GM10266 (cell line): ENCODE data around the gene TOM1L1.
"Not testable (repeated sequence)": the region's sequence is repeated elsewhere in the genome, so short reads cannot be mapped to it uniquely, and the experiment has no call there.

Experiments used
- DNase-seq: peaks from one replicate; pipeline ENCODE4 v3.0.0; 2012; ENCODE audit errors: extremely low spot score
- TF ChIP-seq, protein P1 (sequence below): IDR thresholded peaks from 2 replicates; pipeline ENCODE4 v1.5.1; 2012; ENCODE audit warnings: mild to moderate bottlenecking, low read depth; ENCODE audit not compliant: control insufficient read depth, insufficient read depth; ENCODE audit errors: missing control alignments

TOM1L1 gene

DNA sequence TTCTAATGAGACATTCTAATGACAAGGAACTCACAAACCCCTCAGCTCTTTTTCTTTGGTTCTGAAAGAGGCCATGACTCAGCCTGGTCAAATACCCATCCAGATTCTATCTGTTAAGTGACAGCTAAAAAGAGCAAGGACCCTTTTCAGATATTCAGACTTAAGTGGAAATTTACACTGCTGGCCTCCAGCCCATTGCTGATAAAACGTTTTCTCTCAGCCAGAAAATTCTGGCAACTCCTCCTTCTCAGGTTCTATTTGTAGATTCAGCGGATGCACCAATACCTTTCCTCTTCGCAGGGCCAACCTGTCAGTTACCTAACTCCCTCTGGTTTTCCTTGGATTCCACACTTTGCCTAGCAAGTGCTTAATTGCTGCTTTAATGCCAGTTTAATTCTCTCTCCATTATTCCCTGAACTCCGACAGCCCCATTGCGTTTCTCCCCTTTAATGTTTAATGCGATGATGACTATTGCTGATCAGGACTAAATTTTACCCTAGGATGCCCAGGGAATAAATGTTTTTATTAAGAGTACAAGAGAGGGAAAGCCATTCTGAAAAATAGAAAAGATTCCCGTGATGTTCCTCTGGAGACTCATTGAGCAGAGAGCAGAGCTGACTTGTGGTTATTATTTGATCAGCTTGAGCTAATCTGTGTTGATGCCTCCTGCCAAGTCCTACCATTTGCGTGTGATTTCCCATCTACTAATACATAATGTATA lies 35.9 kb upstream of the TOM1L1 start:
- TF ChIP-seq, protein P1, sequence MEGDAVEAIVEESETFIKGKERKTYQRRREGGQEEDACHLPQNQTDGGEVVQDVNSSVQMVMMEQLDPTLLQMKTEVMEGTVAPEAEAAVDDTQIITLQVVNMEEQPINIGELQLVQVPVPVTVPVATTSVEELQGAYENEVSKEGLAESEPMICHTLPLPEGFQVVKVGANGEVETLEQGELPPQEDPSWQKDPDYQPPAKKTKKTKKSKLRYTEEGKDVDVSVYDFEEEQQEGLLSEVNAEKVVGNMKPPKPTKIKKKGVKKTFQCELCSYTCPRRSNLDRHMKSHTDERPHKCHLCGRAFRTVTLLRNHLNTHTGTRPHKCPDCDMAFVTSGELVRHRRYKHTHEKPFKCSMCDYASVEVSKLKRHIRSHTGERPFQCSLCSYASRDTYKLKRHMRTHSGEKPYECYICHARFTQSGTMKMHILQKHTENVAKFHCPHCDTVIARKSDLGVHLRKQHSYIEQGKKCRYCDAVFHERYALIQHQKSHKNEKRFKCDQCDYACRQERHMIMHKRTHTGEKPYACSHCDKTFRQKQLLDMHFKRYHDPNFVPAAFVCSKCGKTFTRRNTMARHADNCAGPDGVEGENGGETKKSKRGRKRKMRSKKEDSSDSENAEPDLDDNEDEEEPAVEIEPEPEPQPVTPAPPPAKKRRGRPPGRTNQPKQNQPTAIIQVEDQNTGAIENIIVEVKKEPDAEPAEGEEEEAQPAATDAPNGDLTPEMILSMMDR, result no peak
- DNase-seq, result no peak

DNA sequence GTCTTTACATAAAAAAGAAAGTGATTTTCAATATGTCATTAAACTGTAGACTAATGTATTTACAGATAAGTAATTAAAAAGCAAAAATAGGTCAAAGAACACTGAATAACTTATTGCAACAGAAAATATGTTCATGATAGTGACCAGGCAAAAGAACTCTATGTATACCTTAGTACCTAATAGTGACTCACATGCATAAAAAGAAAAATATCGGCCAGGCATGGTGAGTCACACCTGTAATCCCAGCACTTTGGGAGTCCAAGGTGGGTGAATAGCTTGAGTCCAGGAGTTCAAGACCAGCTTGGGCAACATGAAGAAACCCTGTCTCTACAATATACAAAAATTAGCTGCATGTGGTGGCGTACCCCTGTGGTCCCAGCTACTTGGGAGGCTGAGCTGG lies 33.0 kb upstream of the TOM1L1 start:
- TF ChIP-seq, protein P1, result no peak
- DNase-seq, result no peak

DNA sequence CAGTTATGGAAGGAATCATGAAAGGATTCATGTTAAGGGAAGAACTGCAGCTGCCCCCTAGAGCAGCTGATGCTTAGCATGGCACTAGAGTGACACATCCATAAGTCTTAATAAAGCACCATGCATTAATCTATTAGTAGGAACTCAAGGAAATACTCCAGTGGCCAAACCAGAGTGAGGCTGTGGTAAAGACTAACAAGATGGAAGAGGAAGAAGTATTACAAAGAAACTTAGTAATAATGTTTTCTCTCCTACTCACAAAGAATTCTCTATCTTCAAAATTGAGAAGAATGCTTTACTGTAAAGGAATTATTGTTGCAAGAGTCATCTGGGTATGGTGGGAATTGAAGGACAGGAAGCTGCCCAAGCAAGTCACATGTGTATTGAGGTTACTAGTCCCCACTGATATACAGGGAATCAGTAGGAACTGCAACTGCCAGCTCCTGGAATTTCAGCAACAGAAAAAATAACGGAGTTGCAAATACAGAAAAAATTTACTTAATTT lies 29.9 kb upstream of the TOM1L1 start:
- DNase-seq, result no peak

DNA sequence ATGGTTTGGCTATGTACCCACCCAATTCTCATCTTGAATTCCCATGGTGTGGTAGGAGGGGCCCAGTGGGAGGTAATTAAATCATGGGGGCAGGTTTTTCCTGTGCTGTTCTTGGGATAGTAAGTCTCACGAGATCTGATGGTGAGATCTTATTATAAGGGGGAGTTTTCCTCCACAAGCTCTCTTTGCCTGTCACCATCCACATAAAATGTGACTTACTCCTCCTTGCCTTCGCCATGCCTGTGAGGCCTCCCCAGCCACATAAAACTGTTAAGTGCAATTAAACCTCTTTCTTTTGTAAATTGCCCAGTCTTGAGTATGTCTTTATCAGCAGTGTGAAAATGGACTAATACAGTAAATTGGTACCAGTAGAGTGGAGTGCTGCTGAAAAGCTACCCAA lies 24.7 kb upstream of the TOM1L1 start:
- not testable (repeated sequence) for DNase-seq

More for the DNA sequence above, 29.9 kb upstream of the TOM1L1 start:
- TF ChIP-seq, protein P1, result no peak

DNA sequence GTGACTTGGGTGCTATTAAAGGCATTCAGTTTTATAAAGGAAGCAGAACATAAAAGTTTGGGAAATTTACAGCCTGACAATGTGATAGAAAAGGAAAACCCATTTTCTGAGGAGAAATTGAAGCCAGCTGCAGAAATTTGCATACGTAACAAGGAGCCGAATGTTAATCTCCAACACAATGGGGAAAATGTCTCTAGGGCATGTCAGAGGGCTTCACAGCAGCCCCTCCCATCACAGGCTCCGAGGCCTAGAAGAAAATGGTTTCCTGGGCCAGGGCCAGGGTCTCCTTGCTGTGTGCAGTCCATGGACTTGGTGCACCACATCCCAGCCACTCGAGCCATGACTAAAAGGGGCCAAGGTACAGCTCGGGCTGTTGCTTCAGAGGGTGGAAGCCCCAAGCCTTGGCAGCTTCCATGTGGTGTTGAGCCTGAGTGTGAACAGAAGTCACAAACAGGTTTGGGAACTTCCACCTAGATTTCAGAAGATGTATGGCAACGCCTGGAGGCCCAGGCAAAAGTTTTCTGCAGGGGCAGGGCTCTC lies 23.9 kb upstream of the TOM1L1 start:
- DNase-seq, result no peak
- TF ChIP-seq, protein P1, result no peak

DNA sequence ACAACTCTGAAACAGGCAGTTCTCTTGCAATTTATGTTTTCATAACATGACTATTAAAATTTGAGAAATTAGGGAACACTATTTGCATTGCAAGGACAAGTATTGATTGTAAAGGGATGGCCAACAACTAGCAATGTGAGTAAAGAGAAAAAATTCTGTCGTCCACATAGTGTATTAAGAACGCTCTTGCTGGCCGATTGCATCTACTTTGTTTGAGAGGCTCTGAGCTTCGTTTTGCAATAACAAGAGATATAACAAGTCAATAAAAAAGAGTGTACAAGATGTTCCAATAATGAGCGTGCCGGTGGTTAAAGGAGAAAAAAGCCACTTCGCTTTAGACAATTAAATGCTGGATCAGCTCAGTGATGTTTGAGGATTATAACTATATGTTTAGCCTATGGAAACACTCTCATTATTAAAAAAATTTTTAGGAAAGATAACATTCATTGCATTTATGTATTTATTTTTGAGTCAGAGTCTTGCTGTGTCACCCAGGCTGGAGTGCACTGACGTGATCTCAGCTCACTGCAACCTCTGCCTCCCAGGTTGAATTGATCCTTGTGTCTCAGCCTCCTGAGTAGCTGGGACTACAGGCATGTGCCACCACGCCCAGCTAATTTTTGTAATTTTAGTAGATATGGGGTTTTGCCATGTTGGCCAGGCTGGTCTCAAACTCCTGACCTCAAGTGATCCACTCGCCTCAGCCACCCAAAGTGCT lies 19.2 kb upstream of the TOM1L1 start:
- no peak for DNase-seq
- TF ChIP-seq, protein P1, result no peak

DNA sequence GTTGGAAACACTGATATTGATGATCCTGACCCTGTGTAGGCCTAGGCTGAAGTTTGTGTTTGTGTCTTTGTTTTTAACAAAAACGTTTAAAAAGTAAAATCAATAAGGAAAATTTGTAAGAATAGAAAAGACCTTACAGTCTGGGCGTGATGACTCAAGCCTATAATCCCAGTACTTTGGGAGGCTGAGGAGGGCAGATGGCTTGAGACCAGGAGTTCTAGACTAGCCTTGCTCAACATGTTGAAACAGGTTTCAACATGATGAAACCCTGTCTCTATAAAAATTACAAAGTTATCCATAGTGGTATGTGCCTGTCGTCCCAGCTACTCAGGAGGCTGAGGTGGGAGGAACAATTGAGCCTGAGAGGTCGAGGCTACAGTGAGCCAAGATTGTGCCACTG lies 18.3 kb upstream of the TOM1L1 start:
- TF ChIP-seq, protein P1, result no peak
- no peak for DNase-seq
